HCT116 (cell line): ENCODE measurements around the gene LMBR1L. TPM values are rescaled to one million over a fixed set of nuclear protein-coding genes. Genes with fewer than 3 reads are reported as not detected.

ENCODE experiments used
- ATAC-seq: fragments of 200-7000 bp; cut with Tn5 transposase; 2 replicates; pipeline ENCODE4 v1.9.1; 2020; ENCODE audit warnings: mild to moderate bottlenecking, moderate library complexity
- BruUV-seq: library from RNA; stranded (reverse); fragments of 400-500 nt; replicated peaks from 2 replicates; lab custom pipeline; 2021; lab: Mats Ljungman, UMichigan
- CTCF ChIA-PET: fragments of 300-600 bp; sonication (Branson Sonifier 250); formaldehyde crosslinking; loops from one replicate; lab custom pipeline; 2021; ENCODE audit warnings: antibody characterized with exemption; lab: Charles Lee
- POLR2A ChIA-PET: fragments of 300-600, 350-600 bp; sonication (Branson Sonifier 250); formaldehyde crosslinking; loops from one replicate; lab custom pipeline; 2021; ENCODE audit warnings: antibody characterized with exemption; lab: Charles Lee
- RAD21 ChIA-PET, 2 experiments: fragments of 300-600 bp; sonication (Branson Sonifier 250); formaldehyde crosslinking; loops; one replicate each; lab custom pipeline; 2023; ENCODE audit warnings: low total read pairs in 2 of 2; ENCODE audit not compliant: uncharacterized antibody in 2 of 2, unreplicated experiment in 2 of 2, low non-redundant PET in 1 of 2; lab: Charles Lee
- DNase-seq: peaks from one replicate; pipeline ENCODE4 v3.0.0-alpha.2; 2010; ENCODE audit warnings: low read depth, low spot score
- H2AFZ ChIP-seq: fragments of 200-600 bp; shearing (Covaris generic), sonication (generic); 2 replicates; pipeline ENCODE4 v1.6.1; 2017; ENCODE audit warnings: low read depth, mixed run types, mixed read lengths, antibody characterized with exemption, low read length; ENCODE audit not compliant: poor library complexity, severe bottlenecking
- H3K27ac ChIP-seq: 2 replicates; pipeline ENCODE4 v1.5.1; 2012; ENCODE audit warnings: low read depth, low read length
- H3K27me3 ChIP-seq: fragments of 200-600 bp; sonication (generic); 2 replicates; pipeline ENCODE4 v1.6.1; 2016; ENCODE audit warnings: mixed run types, low read length, mixed read lengths; ENCODE audit not compliant: insufficient read depth
- H3K36me3 ChIP-seq, 2 experiments: fragments of 200-500 bp in 1 of 2; fragments of 200-600 bp in 1 of 2; sonication (Bioruptor generic) in 1 of 2; sonication (generic) in 1 of 2; 2 replicates each; pipeline versions ENCODE4 v1.5.1 to v1.6.1; 2014 to 2016; ENCODE audit warnings: low read length in 2 of 2, inconsistent platforms in 1 of 2, mixed read lengths in 1 of 2, mixed run types in 1 of 2; ENCODE audit not compliant: insufficient read depth in 2 of 2, control insufficient read depth in 1 of 2
- H3K4me1 ChIP-seq, 2 experiments: fragments of 200-600 bp in 1 of 2; sonication (generic) in 1 of 2; 2 replicates each; pipeline versions ENCODE4 v1.5.1 to v1.6.1; 2012 to 2017; ENCODE audit warnings: low read length in 2 of 2, inconsistent platforms in 1 of 2, mild to moderate bottlenecking in 1 of 2, mixed read lengths in 1 of 2, mixed run types in 1 of 2, moderate library complexity in 1 of 2; ENCODE audit not compliant: insufficient read depth in 2 of 2, control insufficient read depth in 1 of 2
- H3K4me2 ChIP-seq: fragments of 200-600 bp; sonication (generic); 2 replicates; pipeline ENCODE4 v1.6.1; 2017; ENCODE audit warnings: mixed run types, low read length, mixed read lengths
- H3K4me3 ChIP-seq, 2 experiments: fragments of 200-600 bp in 1 of 2; sonication (generic) in 1 of 2; replicated peaks in 1 of 2; 2 replicates each; pipeline ENCODE4 v1.5.1; 2011 to 2016; ENCODE audit warnings: low read length in 2 of 2, control low read depth in 1 of 2, low read depth in 1 of 2, mild to moderate bottlenecking in 1 of 2, mixed read lengths in 1 of 2, mixed run types in 1 of 2
- H3K79me2 ChIP-seq: fragments of 200-600 bp; sonication (generic); 2 replicates; pipeline ENCODE4 v1.6.1; 2017; ENCODE audit warnings: mild to moderate bottlenecking, mixed run types, low read length, moderate library complexity, mixed read lengths; ENCODE audit not compliant: insufficient read depth
- H3K9ac ChIP-seq: fragments of 200-600 bp; sonication (generic); 2 replicates; pipeline ENCODE4 v1.6.1; 2016; ENCODE audit warnings: low read length, mixed read lengths
- H3K9me2 ChIP-seq: fragments of 200-600 bp; sonication (generic), shearing (Covaris generic); 2 replicates; pipeline ENCODE4 v1.6.1; 2017; ENCODE audit warnings: mixed run types, mild to moderate bottlenecking, moderate library complexity; ENCODE audit not compliant: insufficient read depth
- H3K9me3 ChIP-seq, 2 experiments: fragments of 200-500 bp in 1 of 2; fragments of 200-600 bp in 1 of 2; sonication (Bioruptor generic) in 1 of 2; sonication (generic) in 1 of 2; 2 replicates each; pipeline ENCODE4 v1.6.1; 2014 to 2017; ENCODE audit warnings: low read length in 2 of 2, mixed read lengths in 2 of 2, inconsistent platforms in 1 of 2, low read depth in 1 of 2, mild to moderate bottlenecking in 1 of 2, mixed run types in 1 of 2, moderate library complexity in 1 of 2; ENCODE audit not compliant: control insufficient read depth in 1 of 2, insufficient read depth in 1 of 2
- H4K20me1 ChIP-seq: fragments of 200-600 bp; sonication (generic), shearing (Covaris generic); 2 replicates; pipeline ENCODE4 v1.6.1; 2017; ENCODE audit warnings: mixed run types, mild to moderate bottlenecking, moderate library complexity; ENCODE audit not compliant: insufficient read depth
- ATF3 ChIP-seq: IDR thresholded peaks from 2 replicates; pipeline ENCODE4 v1.6.1; 2012
- CBX3 ChIP-seq: IDR thresholded peaks from 2 replicates; pipeline ENCODE4 v1.6.1; 2012; ENCODE audit warnings: low read depth
- CEBPB ChIP-seq: IDR thresholded peaks from 2 replicates; pipeline ENCODE4 v1.6.1; 2012; ENCODE audit warnings: low read depth
- EZH2phosphoT487 ChIP-seq: fragments of 200-600 bp; IDR thresholded peaks from 2 replicates; pipeline ENCODE4 v1.6.1; 2018; ENCODE audit warnings: antibody characterized with exemption, borderline replicate concordance
- MAX ChIP-seq: IDR thresholded peaks from 2 replicates; pipeline ENCODE4 v1.6.1; 2012
- POLR2A ChIP-seq: IDR thresholded peaks from 2 replicates; pipeline ENCODE4 v1.7.0; 2011; ENCODE audit warnings: borderline replicate concordance; ENCODE audit not compliant: insufficient read depth, insufficient read length; ENCODE audit errors: extremely low read depth
- RAD21 ChIP-seq: IDR thresholded peaks from 2 replicates; pipeline ENCODE4 v1.6.1; 2012; ENCODE audit warnings: low read depth, mild to moderate bottlenecking
- REST ChIP-seq: IDR thresholded peaks from 2 replicates; pipeline ENCODE4 v1.6.1; 2012; ENCODE audit warnings: low read depth
- SIN3A ChIP-seq: IDR thresholded peaks from 2 replicates; pipeline ENCODE4 v1.6.1; 2012; ENCODE audit warnings: low read depth
- SP1 ChIP-seq: IDR thresholded peaks from 2 replicates; pipeline ENCODE4 v1.6.1; 2012; ENCODE audit warnings: low read depth
- SRF ChIP-seq: IDR thresholded peaks from 2 replicates; pipeline ENCODE4 v1.6.1; 2012; ENCODE audit warnings: low read depth
- TCF7L2 ChIP-seq: IDR thresholded peaks from 2 replicates; pipeline ENCODE4 v1.7.0; 2011; ENCODE audit warnings: borderline replicate concordance, inconsistent platforms; ENCODE audit not compliant: insufficient read depth, insufficient read length; ENCODE audit errors: extremely low read depth
- ZBTB33 ChIP-seq: IDR thresholded peaks from 2 replicates; pipeline ENCODE4 v1.6.1; 2011; ENCODE audit warnings: mild to moderate bottlenecking, low read length, moderate library complexity; ENCODE audit not compliant: insufficient replicate concordance; ENCODE audit errors: extremely low read depth
- ZFX ChIP-seq: fragments of 450-650 bp; IDR thresholded peaks from 2 replicates; pipeline ENCODE4 v1.6.1; 2017
- intact Hi-C: fragments of 100-400 bp; cut with micrococcal nuclease; formaldehyde crosslinking; loops from 2 replicates; pipeline ENCODE4 v1.10.0; 2022
- total RNA-seq: library from RNA; stranded (reverse); gene quantifications from one replicate; pipeline ENCODE4 v1.2.1, GENCODE V29; 2021; ENCODE audit not compliant: unreplicated experiment

LMBR1L gene
- total RNA-seq, 1 experiment from 2014 or later, result 44.4 TPM

GRCh38 chr12:49051373-49051764 lies 59.3 kb downstream of the LMBR1L start:
- ChIA-PET POLR2A (no interaction called here), RAD21 (no interaction called here), CTCF (no interaction called here)
- no peak for ATAC-seq
- Histone ChIP-seq H3K79me2 (peaks cover 57% of the 10 kb centered on the region), H3K4me3 (no peak overlapping the region), H3K4me2 (no peak overlapping the region), H4K20me1 (no peaks in the 10 kb centered on the region), H3K36me3 (peaks cover 58 to 71% of the 10 kb centered on the region in 2 experiments), H3K27ac (no peak overlapping the region), H2AFZ (no peak overlapping the region), H3K4me1 (peaks cover 0 to 6% of the 10 kb centered on the region in 2 experiments; a peak in 1 of 4 replicates), H3K9me3 (no peaks in the 10 kb centered on the region), H3K9me2 (no peaks in the 10 kb centered on the region), H3K9ac (no peak overlapping the region), H3K27me3 (no peaks in the 10 kb centered on the region)
- intact Hi-C loops, result no loop called here
- no peak for TF ChIP-seq SIN3A
- TF ChIP-seq EZH2phosphoT487, result no peak
- no peak for TF ChIP-seq POLR2A
- no peak for TF ChIP-seq ZFX
- no peak for TF ChIP-seq ATF3
- no peak for TF ChIP-seq TCF7L2
- no TSS peak for BruUV-seq
- no peak for DNase-seq

GRCh38 chr12:49050507-49051372 lies 59.9 kb downstream of the LMBR1L start:
- H2AFZ ChIP-seq, result no peak overlapping the region
- H3K36me3 ChIP-seq, result peaks cover 61 to 77% of the 10 kb centered on the region in 2 experiments
- intact Hi-C loops, result no loop called here
- CTCF ChIA-PET, result no interaction called here
- peaks cover 0 to 4% of the 10 kb centered on the region in 2 experiments; a peak in 1 of 4 replicates for H3K4me1 ChIP-seq
- ATAC-seq (no peak), DNase-seq (no peak)
- H4K20me1 ChIP-seq, result no peaks in the 10 kb centered on the region
- H3K4me3 ChIP-seq, result no peak overlapping the region
- POLR2A ChIA-PET, result no interaction called here
- no peaks in the 10 kb centered on the region for H3K27me3 ChIP-seq
- no TSS peak for BruUV-seq
- no peak overlapping the region for H3K4me2 ChIP-seq
- H3K27ac ChIP-seq, result no peak overlapping the region
- no peaks in the 10 kb centered on the region for H3K9me2 ChIP-seq
- RAD21 ChIA-PET, result no interaction called here
- H3K9me3 ChIP-seq, result no peaks in the 10 kb centered on the region
- H3K9ac ChIP-seq, result no peak overlapping the region
- peaks cover 51% of the 10 kb centered on the region for H3K79me2 ChIP-seq
- TF ChIP-seq SRF (no peak), POLR2A (no peak), RAD21 (no peak), TCF7L2 (no peak), MAX (no peak), CBX3 (no peak), SP1 (no peak), CEBPB (no peak), REST (no peak), ZBTB33 (no peak)
